HUES48 (cell line): ENCODE results near the gene MRPL28.
"Not testable (repeated sequence)": the region's sequence is repeated elsewhere in the genome, so short reads cannot be mapped to it uniquely, and the experiment has no call there.

ENCODE experiments used
- H3K27ac ChIP-seq: one replicate; pipeline ENCODE4 v1.7.0; 2013; ENCODE audit warnings: low read depth, low read length, inconsistent platforms
- H3K27me3 ChIP-seq: 2 replicates; pipeline ENCODE4 v1.6.1; 2013; ENCODE audit warnings: mild to moderate bottlenecking, low read length; ENCODE audit not compliant: control insufficient read depth, insufficient read depth
- H3K36me3 ChIP-seq: 2 replicates; pipeline ENCODE4 v1.6.1; 2013; ENCODE audit warnings: low read length; ENCODE audit not compliant: control insufficient read depth, insufficient read depth
- H3K4me1 ChIP-seq: 2 replicates; pipeline ENCODE4 v1.6.1; 2013; ENCODE audit warnings: mild to moderate bottlenecking, low read length; ENCODE audit not compliant: control insufficient read depth, insufficient read depth
- H3K4me3 ChIP-seq: 2 replicates; pipeline ENCODE4 v1.5.1; 2013; ENCODE audit warnings: mild to moderate bottlenecking, low read depth, low read length
- H3K9ac ChIP-seq: 2 replicates; pipeline ENCODE4 v1.6.1; 2013; ENCODE audit warnings: mild to moderate bottlenecking, low read depth, low read length, moderate library complexity
- H3K9me3 ChIP-seq: 2 replicates; pipeline ENCODE4 v1.6.1; 2013; ENCODE audit warnings: low read length; ENCODE audit not compliant: control insufficient read depth, insufficient read depth

Gene MRPL28

DNA sequence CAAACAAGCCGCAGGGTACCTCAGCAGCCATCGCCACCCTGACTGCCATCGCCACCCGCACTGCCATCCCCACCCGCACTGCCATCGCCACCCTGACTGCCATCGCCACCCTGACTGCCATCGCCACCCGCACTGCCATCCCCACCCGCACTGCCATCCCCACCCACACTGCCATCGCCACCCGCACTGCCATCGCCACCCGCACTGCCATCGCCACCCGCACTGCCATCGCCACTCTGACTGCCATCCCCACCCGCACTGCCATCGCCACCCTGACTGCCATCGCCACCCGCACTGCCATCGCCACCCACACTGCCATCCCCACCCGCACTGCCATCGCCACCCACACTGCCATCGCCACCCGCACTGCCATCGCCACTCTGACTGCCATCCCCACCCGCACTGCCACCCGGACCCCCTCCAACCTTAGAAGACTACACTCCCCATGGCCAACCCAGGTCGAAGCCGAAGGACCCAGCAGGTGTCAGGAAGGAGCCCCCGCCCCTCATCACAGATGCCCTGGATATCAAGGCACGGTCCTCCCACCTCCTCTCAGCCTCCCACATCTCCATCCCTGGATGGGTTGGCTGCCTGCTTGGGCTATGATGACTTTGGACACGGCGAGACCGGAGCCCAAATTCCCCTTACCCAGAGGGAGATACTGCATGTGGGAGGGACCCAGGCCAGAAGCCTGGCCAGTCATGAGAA lies 7.9 kb upstream of the MRPL28 start:
- not testable (repeated sequence) for H3K9ac ChIP-seq, H3K4me1 ChIP-seq, H3K9me3 ChIP-seq, H3K4me3 ChIP-seq, H3K27ac ChIP-seq, H3K27me3 ChIP-seq
- peaks cover 45% of the 10 kb centered on the region for H3K36me3 ChIP-seq

DNA sequence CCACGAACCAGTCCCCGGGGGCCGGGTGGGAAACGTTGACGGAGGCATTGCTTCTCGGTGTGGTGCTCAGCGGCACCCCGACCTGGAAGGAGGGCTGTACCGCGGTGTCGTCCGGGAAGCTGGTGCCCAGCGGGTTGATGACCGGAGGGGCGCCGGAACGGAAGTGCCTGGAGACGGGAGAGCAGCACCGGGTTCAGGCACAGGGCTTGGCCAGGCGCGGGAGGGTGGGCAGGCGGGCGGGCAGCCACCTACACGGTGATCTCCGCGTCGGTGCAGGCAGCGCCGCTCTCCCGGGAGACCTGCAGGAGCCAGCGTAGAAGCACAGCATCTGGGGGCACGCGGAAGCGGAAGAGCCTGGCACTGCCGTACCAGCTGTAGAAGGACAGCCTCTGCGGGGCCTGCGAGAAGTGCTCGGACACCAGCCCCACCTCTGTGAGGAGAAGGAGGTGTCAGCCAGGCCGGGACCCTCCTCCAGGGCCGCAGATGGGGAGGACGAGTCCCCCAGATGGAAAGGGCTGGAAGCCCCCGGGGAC lies 7.1 kb upstream of the MRPL28 start:
- Histone ChIP-seq H3K9me3 (no peaks in the 10 kb centered on the region), H3K36me3 (peaks cover 53% of the 10 kb centered on the region), H3K27me3 (no peaks in the 10 kb centered on the region), H3K27ac (no peak overlapping the region), H3K4me3 (no peak overlapping the region), H3K4me1 (peaks cover 7% of the 10 kb centered on the region; the same call in 1 of the 2 replicates), H3K9ac (no peak overlapping the region)

DNA sequence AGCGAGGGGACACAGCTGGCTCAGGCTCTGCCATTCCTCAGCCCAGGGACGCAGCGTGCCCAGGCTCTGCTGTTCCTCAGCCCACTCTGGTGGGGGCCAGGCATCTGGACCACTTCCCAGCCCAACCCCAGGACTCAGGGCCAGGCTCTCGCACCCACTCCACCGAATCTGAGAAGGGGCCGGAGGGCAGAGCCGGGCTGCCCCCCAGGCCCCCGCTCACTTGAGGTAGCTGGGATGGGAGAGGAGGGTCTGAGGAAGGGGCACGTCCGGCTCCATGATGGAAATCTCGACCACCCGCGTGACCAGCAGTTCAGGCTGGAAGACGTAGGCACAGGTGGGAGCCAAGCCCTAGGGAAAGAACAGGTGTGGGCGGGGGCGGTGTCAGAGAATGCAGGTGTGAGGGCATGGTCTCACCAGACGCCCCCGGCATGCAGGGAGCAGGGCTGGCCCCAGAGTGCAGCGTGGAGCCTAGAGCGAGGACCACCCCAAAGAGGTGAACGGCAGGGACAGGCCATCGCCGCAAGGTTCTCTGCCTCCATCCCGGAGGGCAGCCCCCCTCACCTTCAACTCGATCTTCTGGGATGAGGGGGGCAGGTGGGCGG lies 6.6 kb upstream of the MRPL28 start:
- H3K27me3 ChIP-seq, result no peaks in the 10 kb centered on the region
- peaks cover 7% of the 10 kb centered on the region; the same call in 1 of the 2 replicates for H3K4me1 ChIP-seq
- no peaks in the 10 kb centered on the region for H3K9me3 ChIP-seq
- H3K36me3 ChIP-seq, result peaks cover 59% of the 10 kb centered on the region
- no peak overlapping the region for H3K27ac ChIP-seq
- H3K4me3 ChIP-seq, result no peak overlapping the region
- H3K9ac ChIP-seq, result no peak overlapping the region

DNA sequence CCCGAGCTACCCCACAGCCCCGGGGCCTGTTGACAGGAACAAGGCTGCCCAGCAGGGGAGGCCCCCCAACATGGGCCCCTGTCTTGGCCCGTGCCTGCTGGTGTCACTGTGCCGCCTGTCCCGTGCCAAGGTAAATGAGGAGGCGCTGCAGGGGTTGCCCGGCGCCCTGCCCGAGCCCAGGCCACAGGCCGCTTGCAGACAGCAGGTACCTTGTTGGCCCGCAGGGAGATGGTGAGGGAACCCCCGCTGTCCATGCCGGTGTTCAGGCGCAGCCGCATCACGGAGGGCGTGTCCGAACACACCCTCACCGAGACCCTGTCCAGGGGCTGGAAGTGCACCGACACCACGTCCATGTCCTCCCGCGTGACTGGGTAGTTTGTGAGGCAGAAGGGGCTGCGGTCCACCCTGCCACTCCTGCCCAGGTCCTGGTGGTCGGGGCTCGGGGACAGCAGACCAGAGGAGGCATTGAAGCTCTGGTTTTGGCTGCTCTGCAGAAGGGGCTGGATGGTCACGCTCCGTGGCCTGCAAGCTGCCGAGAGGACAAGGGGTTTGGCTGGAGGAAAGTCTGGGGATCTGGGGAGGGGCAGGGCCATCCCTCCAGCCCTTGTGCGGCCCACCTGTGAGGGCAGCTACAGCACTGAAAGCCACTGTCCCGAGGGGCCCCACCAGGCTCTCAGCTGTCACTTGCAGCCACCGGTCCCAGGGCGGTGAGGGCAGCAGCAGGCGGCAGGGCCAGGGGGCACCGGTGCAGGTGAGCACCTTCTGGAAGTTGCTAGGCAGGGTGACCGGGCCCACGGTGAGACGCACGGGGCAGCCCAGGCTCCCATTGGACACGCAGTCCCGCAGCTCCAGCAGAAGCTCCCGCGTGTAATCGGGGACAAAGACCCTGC lies 5.8 kb upstream of the MRPL28 start:
- Histone ChIP-seq H3K4me1 (peaks cover 7% of the 10 kb centered on the region; the same call in 1 of the 2 replicates), H3K4me3 (no peak overlapping the region), H3K27ac (no peak overlapping the region), H3K9ac (no peak overlapping the region), H3K27me3 (no peaks in the 10 kb centered on the region), H3K9me3 (no peaks in the 10 kb centered on the region), H3K36me3 (peaks cover 65% of the 10 kb centered on the region)

DNA sequence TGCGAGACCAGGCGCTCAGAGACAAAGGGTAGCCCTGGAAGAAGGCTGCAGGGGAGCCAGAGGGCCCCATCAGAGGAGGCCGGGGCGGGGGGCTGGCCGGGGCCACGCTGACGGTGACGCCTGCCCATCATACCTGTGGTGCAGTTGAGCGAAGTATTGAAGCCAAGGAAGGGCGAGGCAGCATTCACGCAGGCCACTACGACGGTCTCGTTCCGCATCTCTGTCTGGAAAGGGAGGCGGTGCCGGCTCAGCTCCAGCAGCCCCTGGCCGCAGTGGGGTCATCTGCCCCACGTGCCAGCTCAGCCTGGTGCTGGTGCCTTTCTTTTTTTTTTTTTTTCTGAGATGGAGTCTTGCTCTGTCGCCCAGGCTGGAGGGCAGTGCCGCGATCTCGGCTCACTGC lies 4.9 kb upstream of the MRPL28 start:
- peaks cover 7% of the 10 kb centered on the region; the same call in 1 of the 2 replicates for H3K4me1 ChIP-seq
- no peak overlapping the region for H3K9ac ChIP-seq
- H3K27me3 ChIP-seq, result no peaks in the 10 kb centered on the region
- no peaks in the 10 kb centered on the region for H3K9me3 ChIP-seq
- H3K4me3 ChIP-seq, result no peak overlapping the region
- H3K36me3 ChIP-seq, result peaks cover 65% of the 10 kb centered on the region
- H3K27ac ChIP-seq, result no peak overlapping the region

DNA sequence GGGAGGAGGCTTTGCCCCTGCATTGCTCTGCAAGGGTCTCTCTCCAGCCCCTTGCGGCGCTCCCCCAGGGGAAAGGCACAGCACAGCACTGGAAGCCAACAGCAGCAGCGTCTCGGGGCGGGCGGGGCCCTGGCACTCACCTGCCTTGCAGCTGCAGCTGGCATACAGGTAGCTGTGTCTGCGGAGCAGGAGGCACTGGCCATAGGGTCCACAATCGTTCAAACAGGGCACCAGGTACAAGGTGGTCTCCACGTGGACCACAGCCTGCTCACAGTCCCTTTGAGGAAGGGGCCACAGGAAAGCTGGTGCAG lies 4.2 kb upstream of the MRPL28 start:
- Histone ChIP-seq H3K4me3 (no peak overlapping the region), H3K36me3 (peaks cover 62% of the 10 kb centered on the region), H3K27me3 (no peaks in the 10 kb centered on the region), H3K9ac (no peak overlapping the region), H3K27ac (no peak overlapping the region), H3K9me3 (no peaks in the 10 kb centered on the region), H3K4me1 (peaks cover 7% of the 10 kb centered on the region; the same call in 1 of the 2 replicates)

GRCh38 chr16:373848-374615 lies 3.7 kb upstream of the MRPL28 start:
- Histone ChIP-seq H3K4me3 (no peak overlapping the region), H3K4me1 (0 out of 2 replicates have a peak, but pooled peaks cover 3% of the 10 kb centered on the region), H3K27ac (no peak overlapping the region), H3K36me3 (peaks cover 64% of the 10 kb centered on the region), H3K9ac (no peak overlapping the region), H3K27me3 (no peaks in the 10 kb centered on the region), H3K9me3 (no peaks in the 10 kb centered on the region)

GRCh38 chr16:373020-373598 lies 2.8 kb upstream of the MRPL28 start:
- Histone ChIP-seq H3K9ac (no peak overlapping the region), H3K4me3 (no peak overlapping the region), H3K4me1 (0 out of 2 replicates have a peak, but pooled peaks cover 3% of the 10 kb centered on the region), H3K9me3 (no peaks in the 10 kb centered on the region), H3K27me3 (no peaks in the 10 kb centered on the region), H3K27ac (no peak overlapping the region), H3K36me3 (peaks cover 73% of the 10 kb centered on the region)

DNA sequence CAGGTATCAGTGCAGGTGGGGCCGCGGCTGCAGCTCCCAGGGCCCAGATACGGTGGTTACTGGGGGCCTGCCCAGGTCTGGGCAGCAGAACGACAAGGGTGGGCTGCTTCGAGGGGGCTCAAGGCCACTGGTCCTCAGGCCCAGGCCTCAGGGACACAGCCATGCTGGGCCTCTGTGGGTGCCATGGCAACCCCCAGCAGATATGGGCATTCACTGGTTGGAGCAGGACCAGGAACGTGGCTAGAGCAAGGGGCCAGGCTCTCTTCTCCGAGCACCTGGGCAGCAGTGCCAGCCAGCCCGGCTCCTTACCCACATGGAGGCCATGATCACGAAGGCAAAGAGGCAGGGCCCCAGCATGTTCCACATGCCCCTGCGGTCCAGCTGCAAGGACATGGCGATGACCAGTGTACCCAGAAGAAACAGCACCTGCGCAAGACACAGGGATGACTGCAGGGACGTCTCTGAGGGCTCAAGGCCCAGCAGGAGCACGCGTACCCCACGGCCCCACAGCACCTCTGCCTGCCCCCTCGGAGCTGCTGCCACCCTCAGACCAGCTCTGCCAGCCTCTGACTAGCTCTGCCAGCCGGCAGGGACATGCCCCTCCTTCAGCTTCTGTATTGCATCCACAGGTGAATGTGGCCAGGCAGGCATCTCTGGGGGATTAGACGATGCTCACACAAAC lies 2.1 kb upstream of the MRPL28 start:
- Histone ChIP-seq H3K27me3 (no peaks in the 10 kb centered on the region), H3K27ac (no peak overlapping the region), H3K9ac (no peak overlapping the region), H3K9me3 (no peaks in the 10 kb centered on the region), H3K36me3 (peaks cover 76% of the 10 kb centered on the region), H3K4me3 (no peak overlapping the region), H3K4me1 (0 out of 2 replicates have a peak, but pooled peaks cover 3% of the 10 kb centered on the region)
